GM18499 (cell line): Measurements from ENCODE around the gene BFSP2.
"Not testable (repeated sequence)": the region's sequence is repeated elsewhere in the genome, so short reads cannot be mapped to it uniquely, and the experiment has no call there.

Source experiments
- ATAC-seq: cut with Tn5 transposase; IDR thresholded peaks from one replicate; pipeline ENCODE4 v1.9.1; 2021; ENCODE audit warnings: moderate number of reproducible peaks; ENCODE audit not compliant: insufficient read depth, unreplicated experiment

Gene BFSP2

GRCh38 chr3:133503409-133503808 is 103.6 kb downstream of the BFSP2 start:
- no peak for ATAC-seq

DNA sequence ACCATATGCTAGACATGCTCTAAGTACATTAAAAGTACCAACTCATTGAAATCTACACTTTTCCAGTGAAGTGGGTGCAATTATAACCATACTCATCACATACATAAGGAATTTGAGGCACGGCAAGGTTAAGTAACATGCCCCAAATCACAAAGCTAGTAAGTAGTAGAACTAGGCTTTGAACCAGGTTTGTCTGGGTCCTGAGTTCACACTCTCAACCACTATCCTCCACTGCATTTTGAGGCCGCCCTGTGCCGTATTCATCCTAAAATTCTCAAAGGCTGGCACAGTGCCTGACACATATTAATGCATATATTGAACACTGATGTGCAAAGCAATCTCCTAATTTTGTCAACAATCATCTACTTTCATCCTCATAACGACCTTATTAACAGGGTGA is 104.9 kb downstream of the BFSP2 start:
- ATAC-seq = no peak

DNA sequence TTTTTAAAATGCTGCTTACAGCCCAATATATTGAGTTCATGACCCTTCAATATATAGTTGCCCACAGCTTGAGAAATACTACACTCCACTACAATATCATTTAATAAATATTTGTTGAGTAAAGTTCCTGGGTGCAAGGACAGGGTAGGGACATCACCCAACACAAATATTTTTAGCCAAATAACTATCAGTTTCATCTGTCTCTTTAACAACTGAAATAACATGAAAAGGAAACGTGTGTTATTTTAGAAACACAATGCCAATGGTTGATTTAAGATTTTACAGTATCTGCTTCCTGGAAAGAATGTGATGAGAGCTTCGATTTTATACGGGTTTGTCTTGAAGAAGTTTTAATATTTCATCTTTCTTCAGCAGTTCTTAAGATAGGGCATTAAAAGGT is 106.0 kb downstream of the BFSP2 start:
- ATAC-seq = peak; percentile 19

DNA sequence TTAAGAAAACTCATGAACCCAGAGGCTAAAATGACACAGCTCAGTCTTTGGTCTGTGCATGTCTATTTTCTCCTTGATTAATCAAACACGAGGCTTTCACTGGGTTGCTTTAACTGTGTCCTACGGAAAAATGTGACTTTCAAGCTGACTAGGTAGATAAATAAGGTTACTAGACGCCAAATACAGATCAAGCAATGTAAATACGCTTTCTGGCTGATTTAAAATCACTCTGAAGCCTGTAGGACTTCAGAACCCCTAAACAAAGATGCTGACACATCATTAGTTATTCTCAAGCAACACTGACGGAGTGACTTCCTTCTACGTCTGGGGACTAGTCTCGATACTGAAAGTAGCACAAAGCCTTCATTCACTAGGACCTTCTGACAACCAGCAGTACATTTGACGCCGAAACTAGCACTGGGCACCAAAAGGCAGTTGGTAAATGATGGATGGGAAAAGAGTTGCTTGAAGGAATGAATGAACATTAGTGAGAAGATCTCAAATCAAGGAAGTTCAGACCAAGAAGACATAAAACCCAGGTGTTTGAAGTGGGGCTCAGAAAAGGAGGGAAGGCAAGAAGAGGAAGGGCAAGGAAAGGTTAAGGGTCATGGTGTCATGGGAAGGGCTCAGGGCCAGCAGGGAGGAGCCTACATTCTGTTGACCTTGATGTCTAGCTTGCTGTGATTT is 106.5 kb downstream of the BFSP2 start:
- peak; percentile 94 for ATAC-seq

- no peak for ATAC-seq
Observed at GRCh38 chr3:133509488-133509887, 109.6 kb downstream of the BFSP2 start.

DNA sequence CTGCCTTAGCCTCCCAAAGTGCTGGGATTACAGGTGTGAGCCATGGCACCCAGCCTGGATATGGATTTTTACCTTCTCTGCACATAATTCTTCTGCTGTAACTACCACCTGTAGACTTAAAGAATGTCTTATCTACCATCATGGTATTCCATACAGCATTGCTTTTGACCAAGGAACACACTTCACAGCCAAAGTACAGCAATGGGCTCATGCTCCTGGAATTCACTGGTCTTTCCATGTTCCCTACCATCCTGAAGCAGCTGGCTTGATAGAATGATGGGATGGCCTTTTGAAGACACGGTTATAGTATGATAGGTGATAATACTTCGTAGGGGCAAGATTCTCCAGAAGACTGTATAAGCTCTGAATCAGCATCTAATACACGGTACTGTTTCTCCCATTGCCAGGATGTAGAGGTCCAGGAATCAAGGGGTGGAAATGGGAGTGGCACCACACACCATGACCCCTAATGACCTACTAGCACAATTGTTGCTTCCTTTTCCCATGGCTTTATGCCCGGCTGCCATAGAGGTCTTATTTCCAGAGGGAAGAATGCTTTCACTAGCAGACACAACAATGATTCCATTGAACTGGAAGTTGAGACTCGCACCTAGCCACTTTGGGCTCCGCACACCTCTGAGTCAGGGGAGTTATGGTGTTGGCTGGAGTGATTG is 112.7 kb downstream of the BFSP2 start:
- ATAC-seq = no peak

DNA sequence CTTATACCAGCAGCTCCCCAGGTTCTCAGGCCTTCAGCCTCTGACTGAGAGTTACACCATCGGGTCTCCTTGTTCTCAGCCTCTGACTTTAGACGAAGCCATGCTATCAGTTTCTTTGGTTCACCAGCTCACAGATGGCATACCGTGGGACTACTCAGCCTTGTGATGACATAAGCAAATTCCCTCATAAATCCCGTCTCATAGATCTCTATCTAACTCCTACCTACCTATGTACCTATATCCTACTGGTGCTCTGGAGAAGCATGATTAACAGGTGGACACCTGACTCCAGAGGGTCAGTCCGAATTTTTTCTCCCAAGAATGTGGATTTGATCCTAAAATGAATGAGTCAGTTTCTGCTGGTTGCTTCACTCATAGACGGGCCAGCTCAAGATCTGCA is 114.6 kb downstream of the BFSP2 start:
- ATAC-seq = no peak

GRCh38 chr3:133515127-133515526 is 115.3 kb downstream of the BFSP2 start:
- ATAC-seq = no peak

- no peak for ATAC-seq
Observed at GRCh38 chr3:133520286-133520685, 120.4 kb downstream of the BFSP2 start.

GRCh38 chr3:133520938-133521337 is 121.1 kb downstream of the BFSP2 start:
- ATAC-seq = not testable (repeated sequence)

DNA sequence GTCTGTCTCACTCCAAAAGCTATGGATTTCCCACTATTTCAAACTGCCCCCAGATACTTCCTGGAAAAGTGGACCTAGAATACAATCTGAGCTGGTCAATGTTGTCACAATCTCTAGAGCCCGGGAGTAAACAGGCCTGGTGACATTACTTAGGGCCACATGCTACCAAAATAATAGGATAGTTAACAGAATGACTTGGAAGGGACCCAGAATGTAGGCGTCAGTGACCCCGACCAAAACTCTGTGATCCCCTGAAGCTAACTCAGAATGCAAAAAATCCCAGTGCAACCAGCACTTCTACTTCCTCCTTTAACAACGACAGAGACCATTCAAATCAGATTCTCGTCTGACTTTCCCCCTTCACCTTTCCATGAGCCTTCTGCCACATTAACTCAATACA is 122.1 kb downstream of the BFSP2 start:
- ATAC-seq = no peak

DNA sequence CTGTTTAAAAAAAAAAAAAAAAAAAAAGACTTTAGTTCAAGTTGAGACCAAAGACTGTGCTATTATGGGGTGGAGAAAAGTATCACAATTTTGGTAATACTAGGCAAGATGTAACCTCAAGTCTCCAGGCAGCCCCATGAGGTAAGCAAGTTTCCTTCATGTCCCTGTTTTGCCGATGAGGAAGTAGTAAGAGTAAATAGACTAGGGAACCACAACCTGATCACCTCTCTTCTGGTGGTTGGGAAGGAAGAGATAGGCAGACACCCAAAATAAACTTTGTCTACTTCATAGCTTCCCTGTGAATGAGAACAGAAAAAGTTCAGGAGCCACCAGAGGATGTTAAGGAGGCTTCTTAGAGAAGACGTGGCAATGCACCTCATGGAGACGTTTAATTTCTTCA is 123.9 kb downstream of the BFSP2 start:
- not testable (repeated sequence) for ATAC-seq
